Activated T-cell treated with anti-CD3 and anti-CD28 coated beads, Interleukin-2, amount 50 U/mL, for 1 hour (primary cell): ENCODE data around the gene KRTAP5-3.
A peak's percentile ranks its signal among the peaks of the same experiment; 100 is the strongest.
"Not testable (repeated sequence)": the region's sequence is repeated elsewhere in the genome, so short reads cannot be mapped to it uniquely, and the experiment has no call there.

Experiments
- DNase-seq: peaks from one replicate; pipeline ENCODE4 v3.0.0-alpha.2; 2020

Gene KRTAP5-3

GRCh38 chr11:1607901-1608300, 362 bp downstream of the KRTAP5-3 start:
- DNase-seq, result not testable (repeated sequence)

DNA sequence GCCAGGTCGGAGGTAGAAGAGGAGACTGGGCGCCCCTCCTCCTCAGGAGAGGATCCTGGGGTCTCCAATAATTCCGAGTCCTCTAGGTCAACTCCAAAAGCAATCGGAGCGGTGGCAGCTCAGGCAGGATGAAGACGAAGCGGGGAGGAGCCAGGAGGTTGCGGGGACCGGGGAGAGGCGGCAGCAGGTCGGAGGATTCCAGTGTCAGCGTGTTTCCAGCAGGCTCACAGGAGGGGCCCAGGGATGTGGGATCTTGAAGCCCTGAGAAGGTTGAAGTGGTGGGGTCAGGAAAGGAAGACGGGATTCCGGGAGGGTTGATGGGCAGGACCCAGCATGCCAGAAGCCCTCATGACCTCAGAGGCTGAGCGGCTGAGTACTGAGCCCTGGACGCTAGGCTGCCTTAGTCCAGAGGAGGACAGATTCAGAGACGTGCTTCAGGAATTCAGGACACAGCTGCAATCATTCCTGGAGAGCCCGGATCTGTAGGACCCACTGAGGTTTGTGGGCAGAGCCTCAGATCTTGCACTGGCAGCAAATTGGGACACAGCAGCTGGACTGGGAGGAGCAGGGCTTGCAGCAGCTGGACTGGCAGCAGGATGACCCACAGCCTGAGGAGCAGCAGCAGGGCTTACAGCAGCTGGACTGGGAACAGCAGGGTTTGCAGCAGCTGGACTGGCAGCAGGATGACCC, 962 bp downstream of the KRTAP5-3 start:
- DNase-seq, result not testable (repeated sequence)

DNA sequence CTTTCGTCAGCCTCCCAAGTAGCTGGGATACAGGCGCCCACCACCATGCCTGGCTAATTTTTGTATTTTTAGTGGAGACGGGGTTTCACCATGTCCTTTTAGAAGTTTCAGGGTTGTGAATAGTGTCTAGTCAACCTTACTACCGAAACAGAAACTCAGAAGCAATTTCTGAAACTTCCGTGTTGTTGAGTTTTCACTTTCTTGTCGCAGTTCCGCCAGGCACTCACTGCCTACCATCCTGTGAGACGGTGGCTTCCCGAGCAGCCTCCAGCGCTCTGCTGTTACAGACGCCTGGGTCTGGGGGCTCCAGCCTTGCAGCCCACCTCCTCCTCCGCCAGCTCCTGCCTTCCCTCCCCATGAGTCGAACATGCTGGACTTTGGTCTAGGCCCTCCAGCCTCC, 2.3 kb downstream of the KRTAP5-3 start:
- DNase-seq, result not testable (repeated sequence)

DNA sequence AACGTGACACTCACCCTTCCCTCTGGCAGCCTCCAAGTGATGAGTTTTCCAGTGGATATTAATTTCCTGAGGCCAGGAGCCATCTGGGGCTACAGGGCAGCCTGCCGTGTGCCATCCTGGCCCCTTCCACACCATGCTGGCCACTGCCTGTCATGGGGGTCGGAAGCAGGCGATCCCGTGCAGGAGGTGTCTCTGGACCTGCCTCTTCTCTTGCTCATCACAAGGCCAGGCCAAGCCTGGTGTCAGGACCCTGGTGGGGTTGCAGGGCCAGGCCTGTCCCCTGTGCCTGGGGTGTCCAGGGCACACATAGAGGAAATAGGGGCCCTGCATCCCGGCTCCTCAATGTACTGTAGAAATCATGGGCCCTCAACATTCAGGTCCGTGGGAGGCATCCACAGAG, 3.6 kb downstream of the KRTAP5-3 start:
- DNase-seq, result no peak

- DNase-seq, result no peak
Observed at GRCh38 chr11:1604181-1604580, 4.1 kb downstream of the KRTAP5-3 start.

DNA sequence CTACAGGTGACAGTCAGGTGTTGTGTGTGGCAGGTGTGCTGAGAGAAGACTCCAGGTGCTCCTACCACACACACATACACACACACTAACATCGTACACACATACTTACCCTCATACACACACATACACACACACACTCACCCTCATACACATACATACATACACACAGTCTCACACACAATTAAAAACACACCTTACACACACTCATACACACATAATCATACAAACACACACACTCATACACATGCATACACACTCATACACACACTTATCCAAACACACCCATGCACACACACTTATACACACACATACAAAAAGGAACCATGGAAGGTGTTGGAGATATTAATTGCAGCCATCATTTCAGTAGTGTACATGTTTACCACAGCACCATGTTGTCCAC, 4.6 kb downstream of the KRTAP5-3 start:
- no peak for DNase-seq

DNA sequence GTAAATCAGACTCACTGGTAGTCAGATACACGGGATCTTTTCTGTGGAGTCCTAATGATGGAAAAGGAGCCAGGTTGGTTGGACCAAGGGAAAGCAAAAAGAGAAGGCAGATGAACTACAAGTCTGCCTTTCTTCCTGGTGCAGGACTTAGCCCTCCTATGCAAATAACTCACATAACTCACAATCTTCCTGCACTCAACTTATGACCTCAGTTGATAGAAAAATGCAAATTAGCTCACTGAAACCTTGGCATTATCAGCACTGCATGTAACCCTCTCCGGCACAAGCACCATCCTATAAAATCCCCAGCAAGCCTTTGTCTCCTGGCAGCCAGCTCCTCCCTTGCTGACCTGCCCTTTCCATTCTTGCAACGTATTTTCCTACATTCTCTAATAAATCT, 6.6 kb downstream of the KRTAP5-3 start:
- DNase-seq, result not testable (repeated sequence)

- no peak for DNase-seq
Observed at GRCh38 chr11:1600626-1601025, 7.6 kb downstream of the KRTAP5-3 start.

DNA sequence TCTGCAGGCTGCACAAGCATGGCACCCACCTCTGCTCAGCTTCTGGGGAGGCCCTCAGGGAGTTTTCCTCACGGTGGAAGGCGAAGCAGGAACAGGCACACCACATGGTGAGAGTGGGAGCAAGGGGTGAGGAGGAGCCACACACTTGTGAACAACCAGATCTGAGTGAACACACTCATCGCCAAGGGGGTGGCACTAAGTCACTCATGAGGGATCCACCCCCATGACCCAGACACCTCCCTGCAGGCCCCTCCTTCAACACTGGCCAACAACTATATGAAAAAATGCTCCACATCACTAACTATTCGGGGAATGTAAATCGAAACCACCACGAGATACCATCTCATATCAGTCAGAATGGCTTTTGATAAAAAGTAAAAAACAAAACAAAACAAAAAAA, 9.4 kb downstream of the KRTAP5-3 start:
- no peak for DNase-seq

DNA sequence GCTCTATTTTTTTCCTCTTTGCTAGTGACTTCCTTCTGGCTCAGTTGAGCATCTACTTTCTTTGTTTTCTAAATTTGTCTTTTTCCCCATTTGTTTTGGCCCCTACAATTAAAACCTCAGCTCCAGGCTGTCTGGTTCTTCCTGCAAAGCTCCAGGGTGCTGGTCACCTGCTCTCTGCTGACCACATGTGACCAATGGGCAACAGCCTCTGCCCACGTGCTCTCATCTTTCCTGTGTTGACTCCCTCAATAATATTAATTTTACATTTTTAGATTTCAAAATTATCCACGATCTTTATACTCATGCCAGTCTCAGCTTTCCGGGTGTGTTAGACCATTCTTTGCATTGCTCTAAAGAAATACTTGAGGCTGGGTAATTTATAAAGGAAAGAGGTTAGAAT, 9.9 kb downstream of the KRTAP5-3 start:
- DNase-seq, result not testable (repeated sequence)

DNA sequence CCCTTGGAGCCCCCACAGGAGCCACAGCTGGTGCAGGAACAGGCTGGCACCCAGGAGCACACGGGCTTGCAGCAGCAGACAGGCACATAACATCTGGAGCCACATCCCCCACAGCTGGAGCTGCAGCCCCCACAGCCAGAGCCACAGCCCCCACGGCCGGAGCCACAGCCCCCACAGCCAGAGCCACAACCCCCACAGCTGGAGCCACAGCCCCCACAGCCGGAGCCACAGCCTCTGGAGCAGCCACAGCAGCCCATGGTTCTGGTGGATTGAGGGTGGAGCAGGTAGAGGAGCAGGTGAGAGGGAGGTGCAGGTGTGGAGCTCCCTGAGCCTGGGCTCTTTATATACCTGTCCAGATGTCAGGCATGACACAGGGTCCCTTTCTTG, 10.3 kb downstream of the KRTAP5-3 start, which contains the start of gene KRTAP5-2:
Gene KRTAP5-2 (minus strand): TSS at position 301 of the 387 bp plus-strand sequence. CDS start 44 bp downstream, at position 257.
- DNase-seq, result no peak

- DNase-seq, result no peak
Observed at GRCh38 chr11:1597331-1597993, 10.8 kb downstream of the KRTAP5-3 start.

- DNase-seq, result not testable (repeated sequence)
Observed at GRCh38 chr11:1596576-1597121, 11.6 kb downstream of the KRTAP5-3 start.

GRCh38 chr11:1595994-1596575, 12.2 kb downstream of the KRTAP5-3 start:
- not testable (repeated sequence) for DNase-seq

DNA sequence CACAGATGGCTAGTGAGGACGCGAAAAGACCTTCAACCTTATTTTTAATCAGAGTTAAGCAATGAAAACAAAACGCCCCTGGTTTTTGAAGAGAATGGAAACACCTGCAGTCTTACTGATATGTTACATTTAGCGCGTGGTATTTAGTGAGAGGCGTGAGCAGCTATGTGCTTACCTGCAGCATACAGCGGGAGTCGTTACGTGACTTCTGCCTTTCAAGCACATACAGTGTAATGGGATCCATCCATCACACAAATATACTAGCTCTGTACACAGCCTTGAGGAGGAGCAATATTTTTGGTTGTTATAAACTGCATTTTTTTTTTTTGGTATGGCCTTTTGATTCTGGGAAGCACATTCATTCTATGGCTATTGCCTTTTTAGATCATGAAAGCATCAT, 15.6 kb downstream of the KRTAP5-3 start:
- no peak for DNase-seq

GRCh38 chr11:1589996-1590395, 18.3 kb downstream of the KRTAP5-3 start:
- DNase-seq, result no peak

GRCh38 chr11:1589191-1589963, 18.9 kb downstream of the KRTAP5-3 start:
- DNase-seq, result not testable (repeated sequence)

GRCh38 chr11:1586699-1587098, 21.6 kb downstream of the KRTAP5-3 start:
- no peak for DNase-seq

DNA sequence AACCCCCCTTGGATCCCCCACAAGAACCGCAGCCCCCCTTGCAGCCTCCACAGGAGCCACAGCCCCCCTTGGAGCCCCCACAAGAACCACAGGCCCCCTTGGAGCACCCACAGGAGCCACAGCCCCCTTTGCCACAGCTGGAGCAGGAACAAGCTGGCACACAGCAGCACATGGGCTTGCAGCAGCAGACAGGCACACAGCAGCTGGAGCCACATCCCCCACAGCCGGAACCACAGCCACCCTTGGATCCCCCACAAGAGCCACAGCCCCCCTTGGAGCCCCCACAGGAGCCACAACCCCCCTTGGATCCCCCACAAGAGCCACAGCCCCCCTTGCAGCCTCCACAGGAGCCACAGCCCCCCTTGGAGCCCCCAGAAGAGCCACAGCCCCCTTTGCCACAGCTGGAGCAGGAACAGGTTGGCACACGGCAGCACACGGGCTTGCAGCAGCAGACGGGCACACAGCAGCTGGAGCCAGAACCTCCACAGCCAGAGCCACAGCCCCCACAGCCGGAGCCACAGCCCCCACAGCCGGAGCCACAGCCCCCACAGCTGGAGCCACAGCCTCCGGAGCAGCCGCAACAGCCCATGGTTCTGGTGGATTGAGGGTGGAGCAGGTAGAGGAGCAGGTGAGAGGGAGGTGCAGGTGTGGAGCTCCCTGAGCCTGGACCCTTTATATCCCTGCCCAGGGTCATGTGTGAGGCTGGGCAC, 23.4 kb downstream of the KRTAP5-3 start, which contains the start of gene KRTAP5-1:
Gene KRTAP5-1 (minus strand): TSS at position 623 of the 710 bp plus-strand sequence. CDS start 34 bp downstream, at position 589.
- DNase-seq, result not testable (repeated sequence)

DNA sequence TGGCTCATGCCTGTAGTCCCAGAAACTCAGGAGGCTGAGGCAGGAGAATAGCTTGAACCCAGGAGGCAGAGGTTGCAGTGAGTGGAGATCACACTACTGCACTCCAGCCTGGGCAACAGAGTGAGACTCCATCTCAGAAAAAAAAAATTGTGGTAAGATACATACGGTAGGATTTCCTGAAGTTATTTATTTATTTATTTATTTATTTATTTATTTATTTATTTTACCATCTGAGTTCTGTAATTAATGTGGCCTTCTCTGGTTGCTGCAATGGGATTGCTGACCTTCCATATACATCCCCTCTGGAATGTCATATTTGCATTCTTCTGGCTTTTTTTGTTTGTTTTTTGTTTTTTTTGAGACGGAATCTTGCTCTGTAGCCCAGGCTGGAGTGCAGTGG, 25.4 kb downstream of the KRTAP5-3 start:
- not testable (repeated sequence) for DNase-seq

DNA sequence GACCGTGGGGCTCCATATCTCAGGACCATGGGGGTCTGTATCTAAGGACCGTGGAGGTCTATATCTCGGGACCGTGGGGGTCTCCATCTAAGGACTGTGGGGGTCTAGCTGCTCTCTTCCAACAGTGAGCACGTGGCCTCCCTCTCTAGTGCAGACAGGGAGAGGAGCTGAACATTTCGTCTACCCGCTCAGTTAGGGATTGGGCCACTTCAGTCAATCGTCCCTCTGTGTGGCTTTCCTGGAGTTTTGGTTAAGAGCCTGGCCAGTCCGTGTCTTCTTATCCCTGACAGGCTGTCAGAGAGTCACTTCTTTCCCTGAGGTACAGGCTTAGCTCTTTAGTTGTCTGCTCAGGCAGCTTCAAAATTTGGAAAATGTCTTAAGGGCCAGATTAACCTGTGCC, 26.3 kb downstream of the KRTAP5-3 start:
- no peak for DNase-seq

DNA sequence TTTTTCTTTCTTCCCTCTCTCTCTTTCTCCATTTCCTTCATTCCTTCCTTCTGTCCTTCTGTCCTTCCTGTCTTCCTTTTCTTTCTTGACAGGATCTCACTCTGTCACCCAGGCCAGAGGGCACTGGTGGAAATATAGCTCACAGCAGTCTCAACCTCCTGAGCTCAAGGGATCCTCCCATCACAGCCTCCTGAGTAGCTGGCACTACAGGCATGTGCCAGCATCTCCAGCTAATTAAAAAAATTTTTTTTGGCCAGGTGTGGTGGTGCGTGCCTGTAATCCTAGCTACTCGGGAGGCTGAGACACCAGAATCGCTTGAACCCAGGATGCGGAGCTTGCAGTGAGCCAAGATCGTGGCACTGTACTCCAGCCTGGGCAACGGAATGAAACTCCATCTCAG, 31.4 kb downstream of the KRTAP5-3 start:
- peak; percentile 9 for DNase-seq
